ENCODE measurements around the gene CEP128.

CEP128 gene

GRCh38 chr14:80464531-80465149 is 476.9 kb downstream of the CEP128 start:
- TF ChIP-seq CTCF (IDR thresholded peaks at IDR 0.05), result no peak

- no peak for TF ChIP-seq CTCF (IDR thresholded peaks at IDR 0.05)
Observed at GRCh38 chr14:80456209-80456608, 485.3 kb downstream of the CEP128 start.

- TF ChIP-seq CTCF (IDR thresholded peaks at IDR 0.05), result no peak
Observed at GRCh38 chr14:80455031-80455430, 486.5 kb downstream of the CEP128 start.

- TF ChIP-seq CTCF (IDR thresholded peaks at IDR 0.05), result no peak
Observed at GRCh38 chr14:80448267-80448666, 493.3 kb downstream of the CEP128 start.

GRCh38 chr14:80447392-80447791 is 494.1 kb downstream of the CEP128 start:
- no peak for TF ChIP-seq CTCF (IDR thresholded peaks at IDR 0.05)

Data from LNCAP (cell line).